ENCODE results near the gene KCNQ1OT1. TPM values are rescaled to one million over a fixed set of nuclear protein-coding genes. Genes with fewer than 3 reads are reported as not detected.

Gene KCNQ1OT1
- total RNA-seq, 2 donors from 2014 or later: 5.2 to 6.9 TPM

GRCh38 chr11:2649848-2650247 is 49.9 kb downstream of the KCNQ1OT1 start:
- no peaks in the 10 kb centered on the region for H3K27me3 ChIP-seq (ENCODE audit: control insufficient read depth, insufficient read depth, low read length, poor library complexity, severe bottlenecking)
- peaks cover 8% of the 10 kb centered on the region for H3K36me3 Mint-ChIP-seq (ENCODE audit: low read depth)

DNA sequence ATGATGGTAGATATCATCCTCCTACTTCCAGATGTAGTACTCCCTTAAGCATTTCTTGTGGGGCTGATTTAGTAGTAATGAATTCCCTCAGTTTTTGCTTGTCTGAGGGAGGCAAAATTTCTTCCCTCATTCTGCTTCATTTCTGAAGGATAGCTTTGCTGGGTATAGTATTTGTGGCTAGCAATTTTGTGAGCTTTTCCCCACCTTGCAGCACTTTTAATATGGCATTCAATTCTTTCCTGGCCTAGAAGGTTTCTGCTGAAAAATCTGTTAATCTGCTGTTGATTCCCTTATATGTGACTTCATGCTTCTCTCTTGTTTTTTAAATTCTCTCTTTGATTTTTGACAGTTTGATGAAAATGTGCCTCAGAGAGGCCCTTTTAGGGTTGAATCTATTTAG is 50.4 kb downstream of the KCNQ1OT1 start:
- peaks cover 96% of the 10 kb centered on the region for H3K9me3 ChIP-seq (ENCODE audit: control insufficient read depth, low read length)
- Mint-ChIP-seq H3K27me3 (ENCODE audit: insufficient read depth) (peaks cover 76% of the 10 kb centered on the region), H3K36me3 (ENCODE audit: low read depth) (peaks cover 9% of the 10 kb centered on the region), H3K4me3 (no peak overlapping the region), H3K27ac (no peak overlapping the region), H3K4me1 (no peaks in the 10 kb centered on the region), H3K9me3 (peaks cover 100% of the 10 kb centered on the region)
- H3K4me3 ChIP-seq (ENCODE audit: low read length): peak overlapping the region; percentile 56
- no peaks in the 10 kb centered on the region for H3K27me3 ChIP-seq (ENCODE audit: control insufficient read depth, insufficient read depth, low read length, poor library complexity, severe bottlenecking)
- H3K9ac ChIP-seq (ENCODE audit: extremely low read depth, low read length, poor library complexity, severe bottlenecking): no peak overlapping the region
- H3K27ac ChIP-seq (ENCODE audit: low read depth, low read length): no peak overlapping the region
- TF ChIP-seq, protein P1, sequence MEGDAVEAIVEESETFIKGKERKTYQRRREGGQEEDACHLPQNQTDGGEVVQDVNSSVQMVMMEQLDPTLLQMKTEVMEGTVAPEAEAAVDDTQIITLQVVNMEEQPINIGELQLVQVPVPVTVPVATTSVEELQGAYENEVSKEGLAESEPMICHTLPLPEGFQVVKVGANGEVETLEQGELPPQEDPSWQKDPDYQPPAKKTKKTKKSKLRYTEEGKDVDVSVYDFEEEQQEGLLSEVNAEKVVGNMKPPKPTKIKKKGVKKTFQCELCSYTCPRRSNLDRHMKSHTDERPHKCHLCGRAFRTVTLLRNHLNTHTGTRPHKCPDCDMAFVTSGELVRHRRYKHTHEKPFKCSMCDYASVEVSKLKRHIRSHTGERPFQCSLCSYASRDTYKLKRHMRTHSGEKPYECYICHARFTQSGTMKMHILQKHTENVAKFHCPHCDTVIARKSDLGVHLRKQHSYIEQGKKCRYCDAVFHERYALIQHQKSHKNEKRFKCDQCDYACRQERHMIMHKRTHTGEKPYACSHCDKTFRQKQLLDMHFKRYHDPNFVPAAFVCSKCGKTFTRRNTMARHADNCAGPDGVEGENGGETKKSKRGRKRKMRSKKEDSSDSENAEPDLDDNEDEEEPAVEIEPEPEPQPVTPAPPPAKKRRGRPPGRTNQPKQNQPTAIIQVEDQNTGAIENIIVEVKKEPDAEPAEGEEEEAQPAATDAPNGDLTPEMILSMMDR (conservative IDR thresholded peaks at IDR 0.05): no peak
- no peak for DNase-seq
- H3K36me3 ChIP-seq (ENCODE audit: control insufficient read depth, insufficient read depth, low read length): no peaks in the 10 kb centered on the region
- H3K4me1 ChIP-seq (ENCODE audit: control insufficient read depth, insufficient read depth, low read length): no peaks in the 10 kb centered on the region

More at GRCh38 chr11:2649848-2650247, 49.9 kb downstream of the KCNQ1OT1 start:
- TF ChIP-seq, protein P1 (conservative IDR thresholded peaks at IDR 0.05): no peak
- 91 to 100% methylated on average over 1 to 2 of the region's 2 CpGs for WGBS, 2 experiments (ENCODE audit: insufficient coverage in 1 of 2, insufficient read length in 1 of 2)
- H3K27me3 Mint-ChIP-seq (ENCODE audit: insufficient read depth): peaks cover 76% of the 10 kb centered on the region
- DNase-seq: no peak
- H3K9me3 Mint-ChIP-seq: peaks cover 100% of the 10 kb centered on the region
- Histone ChIP-seq H3K36me3 (ENCODE audit: control insufficient read depth, insufficient read depth, low read length) (no peaks in the 10 kb centered on the region), H3K9me3 (ENCODE audit: control insufficient read depth, low read length) (peaks cover 92% of the 10 kb centered on the region), H3K27ac (ENCODE audit: low read depth, low read length) (no peak overlapping the region), H3K9ac (ENCODE audit: extremely low read depth, low read length, poor library complexity, severe bottlenecking) (no peak overlapping the region), H3K4me1 (ENCODE audit: control insufficient read depth, insufficient read depth, low read length) (no peaks in the 10 kb centered on the region), H3K4me3 (ENCODE audit: low read length) (peak overlapping the region; percentile 56)
- no peak overlapping the region for H3K27ac Mint-ChIP-seq
- H3K4me1 Mint-ChIP-seq: no peaks in the 10 kb centered on the region
- H3K4me3 Mint-ChIP-seq: no peak overlapping the region

- 93 to 100% methylated on average over 2 to 5 of the region's 6 CpGs for WGBS, 2 experiments (ENCODE audit: insufficient coverage in 1 of 2, insufficient read length in 1 of 2)
- TF ChIP-seq, protein P1 (conservative IDR thresholded peaks at IDR 0.05): no peak
- no peak for DNase-seq
- H3K4me1 Mint-ChIP-seq: no peaks in the 10 kb centered on the region
- no peaks in the 10 kb centered on the region for H3K36me3 ChIP-seq (ENCODE audit: control insufficient read depth, insufficient read depth, low read length)
- peaks cover 9% of the 10 kb centered on the region for H3K36me3 Mint-ChIP-seq (ENCODE audit: low read depth)
- no peak overlapping the region for H3K27ac ChIP-seq (ENCODE audit: low read depth, low read length)
- H3K27ac Mint-ChIP-seq: no peak overlapping the region
- no peak overlapping the region for H3K9ac ChIP-seq (ENCODE audit: extremely low read depth, low read length, poor library complexity, severe bottlenecking)
- peaks cover 79% of the 10 kb centered on the region for H3K27me3 Mint-ChIP-seq (ENCODE audit: insufficient read depth)
- no peaks in the 10 kb centered on the region for H3K27me3 ChIP-seq (ENCODE audit: control insufficient read depth, insufficient read depth, low read length, poor library complexity, severe bottlenecking)
- no peak overlapping the region for H3K4me3 Mint-ChIP-seq
- peaks cover 100% of the 10 kb centered on the region for H3K9me3 ChIP-seq (ENCODE audit: control insufficient read depth, low read length)
- peak overlapping the region; percentile 50 for H3K4me3 ChIP-seq (ENCODE audit: low read length)
- peaks cover 100% of the 10 kb centered on the region for H3K9me3 Mint-ChIP-seq
- no peaks in the 10 kb centered on the region for H3K4me1 ChIP-seq (ENCODE audit: control insufficient read depth, insufficient read depth, low read length)
These were observed 51.8 kb downstream of the KCNQ1OT1 start for GRCh38 chr11:2647953-2648352.

All from endodermal cell (in vitro differentiated cells).